HG02943 (cell line): Measurements from ENCODE around the gene YDJC.
"Not testable (repeated sequence)": the region's sequence is repeated elsewhere in the genome, so short reads cannot be mapped to it uniquely, and the experiment has no call there.

Experiments
- ATAC-seq: cut with Tn5 transposase; IDR thresholded peaks from one replicate; pipeline ENCODE4 v1.9.1; 2021; ENCODE audit warnings: mild to moderate bottlenecking, low read depth, moderate library complexity; ENCODE audit not compliant: unreplicated experiment

Gene YDJC

DNA sequence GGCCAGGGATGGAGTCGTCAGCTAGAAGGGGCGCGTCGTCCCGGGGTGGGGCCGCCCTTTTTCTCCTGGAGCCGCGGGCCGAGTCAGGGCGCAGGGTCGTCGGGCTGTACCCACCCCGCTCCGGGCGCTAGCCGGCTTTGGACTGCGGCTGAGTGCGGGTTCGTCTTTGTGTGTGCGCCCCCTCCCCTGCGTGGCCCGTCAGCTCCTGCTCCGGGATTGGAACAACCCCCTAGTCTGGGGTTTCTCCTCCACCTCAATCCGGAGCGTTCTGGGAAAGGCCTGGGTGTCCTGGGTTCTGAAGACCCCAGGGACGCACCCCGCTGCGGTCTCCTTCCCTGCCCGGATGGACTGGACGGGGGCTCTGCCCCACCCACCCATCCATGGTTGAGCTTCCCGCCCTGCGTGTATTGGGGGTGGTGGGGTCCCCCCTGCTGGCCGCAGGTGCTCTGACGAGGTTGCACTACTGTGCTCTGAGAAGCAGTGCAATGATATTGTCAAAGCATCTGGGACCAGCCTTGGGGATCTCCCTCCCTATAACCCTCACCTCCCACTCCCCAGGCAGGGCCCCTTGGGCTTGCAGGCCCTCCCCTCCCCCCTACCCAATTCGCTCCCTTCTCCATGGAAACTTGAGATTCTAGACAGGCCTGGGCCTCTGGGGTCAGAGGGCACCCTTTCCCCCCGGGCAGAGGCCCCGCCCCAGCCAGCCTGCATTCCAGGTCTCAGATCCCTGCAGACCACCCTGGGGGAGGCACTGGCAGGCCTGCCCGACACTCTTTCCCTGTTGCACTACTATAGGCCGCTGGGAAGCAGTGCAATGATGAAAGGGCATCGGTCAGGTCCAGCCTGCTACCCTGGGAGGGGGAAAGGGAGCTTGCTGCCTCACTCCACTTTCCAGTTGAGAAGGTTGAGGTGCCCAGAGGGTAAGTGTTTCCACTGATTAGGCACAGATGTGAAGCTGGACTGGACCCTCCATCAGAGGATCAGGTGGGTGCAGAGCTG lies 23.0 kb upstream of the YDJC start:
- no peak for ATAC-seq

DNA sequence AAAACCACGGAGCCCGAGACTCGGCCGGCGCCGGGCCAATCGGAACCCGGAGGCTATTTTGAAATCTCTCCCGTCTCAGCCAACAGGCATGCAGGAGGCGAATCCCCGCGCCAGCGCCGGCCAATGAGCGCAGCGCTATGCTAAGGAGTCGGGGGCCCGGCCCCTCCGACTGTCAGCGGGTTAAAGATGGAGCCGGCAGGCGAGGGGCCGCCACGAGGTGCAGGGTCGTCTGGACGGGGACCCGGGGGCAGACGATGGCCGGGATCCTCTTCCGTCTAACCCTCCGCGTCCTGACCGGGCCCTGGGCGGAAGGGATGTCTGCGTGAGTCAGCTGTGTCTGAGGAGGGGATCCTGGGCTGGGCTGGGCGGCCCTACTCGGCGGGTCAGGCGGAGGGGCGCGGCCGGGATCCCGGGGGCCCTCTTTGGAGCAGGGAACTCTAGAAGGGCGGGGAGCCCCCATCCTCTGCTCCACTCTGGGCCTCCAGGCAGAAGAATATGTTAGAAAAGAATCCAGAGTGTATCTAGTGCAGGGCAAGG lies 22.3 kb upstream of the YDJC start:
- no peak for ATAC-seq

DNA sequence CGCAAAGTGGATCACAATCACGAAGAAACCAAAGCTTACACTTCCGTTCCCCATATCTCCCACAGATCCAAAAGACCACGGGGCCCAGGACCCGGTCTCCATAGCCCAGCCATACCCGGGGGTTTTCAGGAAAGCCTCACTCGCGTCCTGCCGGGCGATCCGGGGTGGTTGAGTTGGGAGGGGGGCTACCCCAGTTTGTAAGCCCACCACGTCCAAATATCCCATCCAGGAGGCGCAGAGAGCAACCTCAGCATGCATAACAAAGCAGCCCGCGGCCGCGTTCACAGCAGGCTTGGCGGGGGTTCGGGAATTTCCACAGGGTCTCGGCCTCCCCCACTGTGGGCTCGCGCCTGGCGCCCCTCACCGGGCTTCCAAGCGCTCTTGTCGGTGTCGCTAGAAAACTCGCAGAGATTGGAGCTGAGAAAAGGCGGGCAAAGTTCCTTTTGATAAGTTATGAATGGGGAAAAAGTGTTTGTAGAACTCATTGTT lies 21.7 kb upstream of the YDJC start:
- no peak for ATAC-seq

DNA sequence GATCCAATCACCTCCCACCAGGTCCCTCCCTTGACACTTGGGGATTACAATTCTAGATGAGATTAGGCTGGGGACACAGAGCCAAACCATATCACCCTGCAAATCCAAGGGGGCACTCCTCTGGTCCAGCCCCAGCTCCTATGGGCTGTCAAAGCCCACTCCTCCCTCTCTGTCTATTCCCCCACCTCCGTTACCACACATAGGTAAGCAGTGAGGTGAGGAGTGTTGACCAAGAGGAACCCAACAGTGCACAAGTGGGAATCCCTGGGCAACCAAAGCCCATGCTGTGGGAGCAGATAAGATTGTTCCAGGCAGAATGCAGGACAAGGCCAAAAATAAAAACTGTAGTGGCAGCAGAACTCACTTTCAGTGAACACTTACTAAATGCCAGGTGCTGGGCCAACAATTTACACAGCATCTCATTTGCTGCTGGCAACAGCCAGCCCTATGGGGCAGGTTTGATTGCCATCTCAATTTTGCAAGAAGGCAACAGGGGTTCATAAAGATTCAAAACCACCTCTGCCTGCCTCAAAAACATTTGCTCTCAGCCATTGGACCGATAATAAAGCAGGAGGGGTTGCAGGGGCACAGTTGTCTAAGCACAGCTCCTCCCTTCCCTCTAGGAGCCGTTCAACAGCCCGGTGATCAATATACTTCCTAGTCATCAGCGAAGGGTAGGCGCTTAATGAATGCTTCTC lies 21.1 kb upstream of the YDJC start:
- no peak for ATAC-seq

DNA sequence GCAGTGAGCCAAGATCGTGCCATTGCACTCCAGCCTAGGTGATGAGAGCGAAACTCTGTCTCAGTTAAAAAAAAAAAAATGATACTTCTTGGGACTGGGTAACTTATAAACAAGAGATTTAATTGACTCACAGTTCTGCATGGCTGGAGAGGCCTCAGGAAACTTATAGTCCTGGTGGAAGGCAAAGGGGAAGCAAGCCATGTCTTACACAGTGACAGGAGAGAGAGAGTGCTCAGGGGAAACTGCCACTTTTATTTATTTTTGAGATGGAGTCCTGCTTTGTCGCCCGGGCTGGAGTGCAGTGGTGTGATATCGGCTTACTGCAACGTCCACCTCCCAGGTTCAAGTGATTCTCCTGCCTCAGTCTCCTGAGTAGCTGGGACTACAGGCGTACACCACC lies 20.5 kb upstream of the YDJC start:
- no peak for ATAC-seq

DNA sequence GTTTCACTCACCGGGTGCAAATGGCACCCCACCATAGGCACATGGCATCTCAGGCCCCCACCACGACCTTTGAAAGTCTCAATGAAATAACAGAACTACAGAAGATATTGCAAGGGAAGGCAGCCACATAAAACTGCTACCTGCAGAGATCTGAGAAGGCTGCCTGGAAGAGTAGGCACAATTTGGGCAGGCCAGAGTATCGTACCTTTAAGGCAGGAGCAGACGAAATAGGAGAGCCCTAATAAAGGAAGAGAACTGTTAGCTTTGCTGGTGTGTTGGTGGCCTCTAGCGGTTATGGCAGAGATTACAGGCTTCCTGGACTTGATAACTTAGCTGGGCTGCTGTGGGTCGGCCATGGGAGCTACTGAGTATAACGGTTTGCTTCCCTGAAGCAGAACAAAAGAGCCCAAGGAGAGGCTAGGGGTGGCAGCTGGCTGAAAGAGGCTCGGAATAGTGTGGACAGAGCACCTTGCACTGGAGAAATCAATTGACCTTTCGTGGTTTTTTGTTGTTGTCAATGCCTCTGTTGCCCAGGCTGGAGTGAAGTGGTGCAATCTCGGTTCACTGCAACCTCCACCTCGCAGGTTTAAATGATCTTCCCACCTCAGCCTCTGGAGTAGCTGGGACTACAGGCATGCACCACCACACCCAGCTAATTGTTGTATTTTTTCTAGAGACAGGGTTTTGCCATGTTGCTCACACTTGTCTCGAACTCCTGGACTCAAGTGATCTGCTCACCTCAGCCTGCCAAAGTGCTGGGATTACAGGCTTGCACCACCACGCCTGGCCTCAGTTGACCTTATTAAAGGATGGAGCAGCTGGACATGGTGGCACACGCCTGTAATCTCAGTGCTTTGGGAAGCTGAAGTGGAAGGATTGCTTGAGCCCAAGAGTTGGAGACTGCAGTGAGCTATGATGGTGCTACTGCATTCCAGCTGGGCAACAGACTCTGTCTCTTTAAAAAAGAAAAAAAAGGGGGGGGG lies 17.1 kb upstream of the YDJC start:
- no peak for ATAC-seq

DNA sequence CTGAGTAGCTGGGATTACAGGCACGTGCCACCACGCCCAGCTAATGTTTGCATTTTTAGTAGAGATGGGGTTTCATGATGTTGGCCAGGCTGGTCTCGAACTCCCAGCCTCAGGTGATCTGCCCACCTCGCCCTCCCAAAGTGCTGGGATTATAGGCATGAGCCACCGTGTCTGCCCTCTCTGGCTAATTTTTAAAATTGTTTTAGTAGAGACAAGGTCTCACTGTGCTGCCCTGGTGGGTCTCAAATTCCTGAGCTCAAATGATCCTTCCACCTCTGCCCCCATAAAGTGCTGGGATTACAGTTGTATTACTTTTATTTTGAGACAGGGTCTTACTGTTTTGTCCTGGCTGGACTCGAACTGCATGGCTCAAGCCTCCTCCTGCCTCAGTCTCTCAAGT lies 15.7 kb upstream of the YDJC start:
- ATAC-seq, result not testable (repeated sequence)

DNA sequence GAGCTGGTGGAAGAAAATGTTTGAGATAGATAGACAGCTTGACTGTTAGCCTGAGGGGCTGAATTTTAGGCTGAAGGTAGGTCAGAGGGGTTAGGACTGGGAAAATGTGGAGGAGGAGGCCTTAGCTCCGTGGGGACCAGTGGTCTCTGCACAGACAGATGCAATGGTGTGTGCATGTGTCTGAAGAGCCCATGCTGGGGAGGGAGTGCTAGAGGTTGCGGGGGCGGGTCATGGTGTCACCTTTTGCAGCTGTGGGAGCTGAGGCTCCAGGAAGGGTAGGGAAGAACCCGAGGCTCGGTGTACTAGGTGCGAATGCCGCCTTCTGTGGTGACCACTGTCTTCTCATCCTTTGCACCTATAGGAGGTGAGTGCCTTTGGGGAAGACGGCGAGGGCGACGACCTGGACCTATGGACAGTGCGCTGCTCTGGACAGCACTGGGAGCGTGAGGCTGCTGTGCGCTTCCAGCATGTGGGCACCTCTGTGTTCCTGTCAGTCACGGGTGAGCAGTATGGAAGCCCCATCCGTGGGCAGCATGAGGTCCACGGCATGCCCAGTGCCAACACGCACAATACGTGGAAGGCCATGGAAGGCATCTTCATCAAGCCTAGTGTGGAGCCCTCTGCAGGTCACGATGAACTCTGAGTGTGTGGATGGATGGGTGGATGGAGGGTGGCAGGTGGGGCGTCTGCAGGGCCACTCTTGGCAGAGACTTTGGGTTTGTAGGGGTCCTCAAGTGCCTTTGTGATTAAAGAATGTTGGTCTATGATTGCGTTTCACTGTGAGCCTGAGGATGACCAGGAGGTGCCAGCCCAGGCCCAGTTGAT lies 13.9 kb upstream of the YDJC start:
- ATAC-seq, result no peak

DNA sequence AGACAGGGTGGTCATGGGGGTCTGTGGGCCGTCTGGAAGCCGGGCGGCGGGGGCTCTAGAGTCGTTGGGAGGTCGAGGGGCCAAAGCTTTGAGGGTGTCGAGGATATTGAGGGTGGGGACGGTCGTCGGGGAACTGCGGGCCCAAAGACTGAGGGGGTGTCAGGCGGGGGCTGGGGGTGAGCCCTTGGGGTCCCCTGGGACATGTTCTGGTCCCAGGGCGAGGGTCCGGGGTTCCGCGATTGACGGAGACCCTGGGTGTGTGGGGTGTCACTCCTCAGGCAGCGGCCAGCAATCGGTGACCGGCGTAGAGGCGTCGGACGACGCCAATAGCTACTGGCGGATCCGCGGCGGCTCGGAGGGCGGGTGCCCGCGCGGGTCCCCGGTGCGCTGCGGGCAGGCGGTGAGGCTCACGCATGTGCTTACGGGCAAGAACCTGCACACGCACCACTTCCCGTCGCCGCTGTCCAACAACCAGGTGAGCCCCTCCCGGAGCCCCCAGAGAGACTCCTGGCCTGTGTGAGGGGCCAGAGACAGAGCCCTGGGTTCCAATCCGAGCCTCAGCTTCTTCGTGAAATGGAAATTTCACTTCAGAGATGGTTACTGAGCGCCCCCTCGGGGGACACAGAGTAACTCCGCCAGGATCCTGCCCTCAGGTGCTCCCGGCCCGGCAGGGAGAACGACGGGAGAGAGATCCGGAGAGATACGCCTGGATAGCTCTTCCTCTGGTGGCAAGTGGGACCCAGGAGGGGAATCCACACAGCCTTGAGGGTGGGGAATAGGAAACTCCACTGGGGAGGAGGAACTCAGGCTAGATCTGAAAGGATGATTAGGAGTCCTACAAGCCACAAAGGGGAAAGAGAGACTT lies 13.0 kb upstream of the YDJC start:
- ATAC-seq, result peak; percentile 11

DNA sequence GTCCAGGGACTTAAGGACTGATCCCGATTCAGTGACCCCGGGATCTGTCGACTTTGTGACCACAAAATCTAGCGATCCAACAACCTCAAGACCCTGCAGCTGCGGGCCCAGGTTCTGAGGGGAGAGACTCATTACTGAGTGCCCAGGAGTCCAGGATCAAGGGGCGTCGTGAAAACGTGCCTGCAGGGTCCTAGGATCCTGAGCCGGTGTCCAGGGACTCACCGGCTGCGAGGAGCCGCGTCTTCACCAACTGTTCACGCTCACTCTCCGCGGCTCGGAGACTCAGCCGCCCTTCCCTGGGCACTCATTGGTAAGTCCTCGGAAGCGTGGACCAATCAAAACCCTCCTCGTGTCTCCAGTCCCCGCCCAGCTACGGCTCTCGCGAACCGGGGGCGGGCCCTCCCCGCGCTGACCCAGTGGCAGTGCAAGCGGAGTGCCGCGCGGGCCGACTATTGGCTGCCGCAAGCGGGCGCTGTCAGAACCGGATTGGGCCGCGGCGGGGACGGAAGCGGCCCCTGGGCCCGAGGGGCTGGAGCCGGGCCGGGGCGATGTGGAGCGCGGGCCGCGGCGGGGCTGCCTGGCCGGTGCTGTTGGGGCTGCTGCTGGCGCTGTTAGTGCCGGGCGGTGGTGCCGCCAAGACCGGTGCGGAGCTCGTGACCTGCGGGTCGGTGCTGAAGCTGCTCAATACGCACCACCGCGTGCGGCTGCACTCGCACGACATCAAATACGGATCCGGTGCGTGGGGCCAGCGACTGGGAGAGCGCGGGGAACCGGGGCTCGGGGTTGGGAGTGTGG lies 12.2 kb upstream of the YDJC start, which contains the start of gene SDF2L1:
TSS of gene SDF2L1 (plus strand) at position 514 of the 795 bp plus-strand sequence. CDS start at position 549, 35 bp downstream.
- peak; percentile 90 for ATAC-seq

DNA sequence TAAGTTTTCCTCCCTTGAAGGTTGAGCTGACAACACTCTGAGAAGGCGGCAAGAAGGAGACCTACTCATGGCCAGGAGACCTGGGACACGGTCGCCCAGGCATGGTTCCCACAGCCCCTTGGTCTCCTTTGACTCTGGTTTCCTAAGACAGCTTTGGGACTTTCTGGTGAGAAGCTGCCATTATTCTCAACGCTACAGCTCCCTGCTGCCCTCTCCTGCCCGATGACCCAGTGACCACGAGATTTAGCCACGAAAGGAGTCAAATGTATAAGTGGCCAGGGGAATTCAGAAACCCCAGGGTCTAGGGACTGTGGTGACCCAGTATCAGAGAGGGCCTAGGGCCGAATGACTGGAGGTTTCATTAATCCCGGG lies 11.6 kb upstream of the YDJC start:
- peak; percentile 13 for ATAC-seq

DNA sequence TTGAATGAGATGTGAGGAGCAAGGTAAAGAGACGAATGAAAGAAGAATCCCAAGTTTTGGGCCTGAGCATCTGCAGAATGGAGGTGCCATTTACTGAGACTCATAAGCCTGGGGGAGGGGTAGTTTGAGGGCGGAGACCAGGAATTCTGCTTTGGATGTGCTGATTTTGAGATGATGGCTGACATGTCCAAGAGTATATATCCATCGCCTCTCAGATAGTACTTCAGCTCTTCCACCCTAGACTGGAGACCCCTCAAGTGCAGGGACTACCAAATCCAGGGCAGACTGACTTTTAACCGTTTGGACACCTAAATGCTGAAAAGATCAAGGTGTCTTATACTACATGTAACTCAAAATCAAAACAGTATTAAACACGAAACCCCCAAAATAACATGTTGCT lies 11.0 kb upstream of the YDJC start:
- ATAC-seq, result no peak

DNA sequence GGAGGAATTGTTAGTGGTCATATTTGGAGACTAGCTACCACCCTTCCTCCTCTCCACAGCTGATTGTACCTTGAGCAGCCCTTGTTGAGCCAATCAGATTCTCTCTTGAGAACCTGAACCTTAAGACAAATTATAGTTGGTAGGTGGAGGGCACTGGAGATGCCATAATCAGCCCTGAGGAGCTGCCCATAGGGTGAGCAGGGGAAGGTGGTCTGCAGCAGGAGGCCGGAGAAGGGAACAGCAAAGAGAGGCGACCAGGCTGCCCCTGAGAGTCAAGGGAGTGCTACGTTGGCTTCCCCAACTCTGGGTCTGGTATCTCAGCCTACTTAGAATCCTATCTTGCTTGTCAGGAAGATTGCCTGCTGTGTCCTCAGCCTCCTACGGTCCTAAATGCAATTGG lies 9.5 kb upstream of the YDJC start:
- ATAC-seq, result no peak

DNA sequence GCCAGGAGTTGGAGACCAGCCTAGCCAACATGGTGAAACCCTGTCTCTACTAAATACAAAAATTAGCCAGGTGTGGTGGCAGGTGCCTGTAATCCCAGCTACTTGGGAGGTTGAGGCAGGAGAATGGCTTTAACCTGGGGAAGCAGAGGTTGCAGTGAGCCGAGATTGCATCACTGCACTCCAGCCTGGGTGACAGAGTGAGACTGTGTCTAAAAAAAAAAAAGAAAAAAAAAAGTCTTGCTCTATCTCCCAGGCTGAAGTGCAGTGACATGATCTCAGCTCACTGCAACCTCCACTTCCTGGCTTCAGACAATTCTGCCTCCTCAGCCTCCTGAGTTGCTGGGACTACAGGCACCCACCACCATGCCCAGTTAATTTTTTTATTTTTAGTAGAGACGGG lies 7.6 kb upstream of the YDJC start:
- ATAC-seq, result not testable (repeated sequence)

DNA sequence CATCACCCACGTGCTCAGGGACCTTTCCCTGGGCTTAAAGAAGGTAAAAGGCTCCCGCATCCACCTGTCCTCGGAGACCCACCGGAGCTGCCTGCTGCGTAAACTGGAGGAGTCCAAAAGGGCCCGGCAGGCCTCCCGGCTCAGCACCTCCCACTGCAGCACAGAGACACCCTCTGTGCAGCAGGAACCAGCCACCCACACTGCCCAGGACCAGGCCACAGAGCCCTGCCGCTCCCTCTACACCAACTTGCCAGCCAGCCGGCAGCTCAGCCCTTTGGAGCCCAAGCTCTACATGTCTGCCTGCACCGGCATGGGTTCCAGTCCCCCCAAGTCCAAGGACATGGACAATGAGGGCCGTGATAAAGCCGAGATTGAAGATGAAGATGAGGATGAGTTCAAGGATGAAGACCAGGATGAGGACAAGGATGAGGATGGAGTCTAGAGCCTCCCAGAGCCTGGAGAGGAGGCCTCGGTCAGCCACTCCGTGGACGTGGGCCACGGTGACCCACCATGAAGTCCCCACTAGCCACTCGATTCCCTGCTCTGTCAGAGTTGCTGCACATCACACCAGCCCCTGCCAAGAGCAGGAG lies 6.9 kb upstream of the YDJC start:
- no peak for ATAC-seq

DNA sequence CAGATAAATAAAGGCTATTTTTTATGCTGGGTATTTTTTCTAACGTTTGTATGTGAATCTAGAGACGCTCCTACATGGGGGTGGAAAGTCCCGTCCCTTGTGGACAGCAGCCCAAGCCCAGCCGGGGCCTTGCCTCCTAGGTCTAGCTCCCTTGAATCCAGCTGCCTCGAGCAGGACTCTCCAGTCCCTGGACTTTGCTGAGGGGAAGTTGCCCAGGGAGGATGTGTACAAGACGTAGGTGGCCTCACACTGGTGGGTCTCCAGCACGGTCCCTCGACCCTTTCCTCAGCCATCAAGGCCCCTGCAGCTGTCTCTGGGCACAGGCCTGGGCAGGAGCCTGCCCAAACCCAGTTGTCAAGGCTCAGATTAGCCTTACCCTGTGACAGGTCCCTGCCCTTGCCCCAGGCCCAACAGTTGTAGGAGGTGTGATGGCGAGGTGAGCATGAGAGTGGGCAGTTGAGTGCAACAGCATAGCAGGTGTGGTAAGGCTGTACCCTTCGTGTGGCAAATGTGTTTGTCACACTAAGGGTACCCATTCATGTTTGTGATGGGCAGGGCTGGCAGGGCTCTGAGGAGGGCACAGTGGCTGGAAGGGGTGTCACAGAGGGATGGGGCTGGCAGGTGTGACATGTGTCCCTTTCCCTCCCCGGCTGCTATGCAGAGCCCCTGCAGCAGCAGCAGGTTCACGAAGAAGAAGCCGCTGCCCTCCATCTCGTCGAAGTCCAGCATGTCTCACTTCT lies 6.1 kb upstream of the YDJC start:
- ATAC-seq, result no peak
